ENCODE data around the gene ZNF524.

Gene ZNF524

DNA sequence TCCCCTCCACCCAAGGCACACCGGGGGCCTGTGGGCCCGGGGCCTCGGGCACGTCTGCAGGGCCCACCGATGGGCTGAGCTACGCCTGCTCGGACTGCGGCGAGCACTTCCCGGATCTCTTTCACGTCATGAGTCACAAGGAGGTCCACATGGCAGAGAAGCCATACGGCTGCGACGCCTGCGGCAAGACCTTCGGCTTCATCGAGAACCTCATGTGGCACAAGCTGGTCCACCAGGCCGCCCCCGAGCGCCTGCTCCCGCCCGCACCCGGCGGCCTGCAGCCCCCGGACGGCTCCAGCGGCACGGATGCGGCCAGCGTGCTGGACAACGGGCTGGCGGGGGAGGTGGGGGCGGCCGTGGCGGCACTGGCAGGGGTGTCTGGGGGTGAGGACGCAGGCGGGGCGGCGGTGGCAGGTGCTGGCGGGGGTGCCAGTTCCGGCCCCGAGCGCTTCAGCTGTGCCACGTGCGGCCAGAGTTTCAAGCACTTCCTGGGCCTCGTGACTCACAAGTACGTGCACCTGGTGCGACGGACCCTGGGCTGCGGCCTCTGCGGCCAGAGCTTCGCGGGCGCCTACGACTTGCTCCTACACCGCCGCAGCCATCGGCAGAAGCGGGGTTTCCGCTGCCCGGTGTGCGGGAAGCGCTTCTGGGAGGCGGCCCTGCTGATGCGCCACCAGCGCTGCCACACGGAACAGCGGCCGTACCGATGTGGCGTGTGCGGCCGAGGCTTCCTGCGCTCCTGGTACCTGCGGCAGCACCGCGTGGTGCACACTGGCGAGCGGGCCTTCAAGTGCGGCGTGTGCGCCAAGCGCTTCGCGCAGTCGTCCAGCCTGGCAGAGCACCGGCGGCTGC lies 15.7 kb downstream of the ZNF524 start:
- Mint-ChIP-seq H3K36me3 (ENCODE audit: low read depth) (peaks cover 18% of the 10 kb centered on the region), H3K9me3 (no peaks in the 10 kb centered on the region), H3K4me3 (no peak overlapping the region), H3K27me3 (no peaks in the 10 kb centered on the region), H3K27ac (no peak overlapping the region), H3K4me1 (peaks cover 34% of the 10 kb centered on the region)
- ATAC-seq (no peak), DNase-seq (no peak)

- no peak for ATAC-seq
- no peak overlapping the region for H3K27ac Mint-ChIP-seq
- H3K4me1 Mint-ChIP-seq, result peaks cover 32% of the 10 kb centered on the region
- H3K4me3 Mint-ChIP-seq, result no peak overlapping the region
- no peaks in the 10 kb centered on the region for H3K27me3 Mint-ChIP-seq
- peaks cover 18% of the 10 kb centered on the region for H3K36me3 Mint-ChIP-seq (ENCODE audit: low read depth)
- no peaks in the 10 kb centered on the region for H3K9me3 Mint-ChIP-seq
- DNase-seq, result no peak
Measured at GRCh38 chr19:55616395-55616875, 16.3 kb downstream of the ZNF524 start.

- peaks cover 25% of the 10 kb centered on the region for H3K4me1 Mint-ChIP-seq
- no peaks in the 10 kb centered on the region for H3K27me3 Mint-ChIP-seq
- DNase-seq, result no peak
- H3K36me3 Mint-ChIP-seq (ENCODE audit: low read depth), result peaks cover 18% of the 10 kb centered on the region
- ATAC-seq, result no peak
- H3K27ac Mint-ChIP-seq, result no peak overlapping the region
- no peaks in the 10 kb centered on the region for H3K9me3 Mint-ChIP-seq
- H3K4me3 Mint-ChIP-seq, result no peak overlapping the region
Measured at GRCh38 chr19:55617426-55617825, 17.3 kb downstream of the ZNF524 start.

GRCh38 chr19:55618426-55618825 lies 18.3 kb downstream of the ZNF524 start:
- Mint-ChIP-seq H3K4me1 (peaks cover 28% of the 10 kb centered on the region), H3K4me3 (no peak overlapping the region), H3K36me3 (ENCODE audit: low read depth) (peaks cover 18% of the 10 kb centered on the region), H3K27ac (no peak overlapping the region), H3K9me3 (no peaks in the 10 kb centered on the region), H3K27me3 (no peaks in the 10 kb centered on the region)
- ATAC-seq, result no peak
- no peak for DNase-seq

GRCh38 chr19:55619286-55619685 lies 19.2 kb downstream of the ZNF524 start:
- Mint-ChIP-seq H3K27ac (no peak overlapping the region), H3K27me3 (no peaks in the 10 kb centered on the region), H3K9me3 (no peaks in the 10 kb centered on the region), H3K36me3 (ENCODE audit: low read depth) (peaks cover 18% of the 10 kb centered on the region), H3K4me3 (no peak overlapping the region), H3K4me1 (peaks cover 35% of the 10 kb centered on the region)
- ATAC-seq, result no peak
- no peak for DNase-seq

DNA sequence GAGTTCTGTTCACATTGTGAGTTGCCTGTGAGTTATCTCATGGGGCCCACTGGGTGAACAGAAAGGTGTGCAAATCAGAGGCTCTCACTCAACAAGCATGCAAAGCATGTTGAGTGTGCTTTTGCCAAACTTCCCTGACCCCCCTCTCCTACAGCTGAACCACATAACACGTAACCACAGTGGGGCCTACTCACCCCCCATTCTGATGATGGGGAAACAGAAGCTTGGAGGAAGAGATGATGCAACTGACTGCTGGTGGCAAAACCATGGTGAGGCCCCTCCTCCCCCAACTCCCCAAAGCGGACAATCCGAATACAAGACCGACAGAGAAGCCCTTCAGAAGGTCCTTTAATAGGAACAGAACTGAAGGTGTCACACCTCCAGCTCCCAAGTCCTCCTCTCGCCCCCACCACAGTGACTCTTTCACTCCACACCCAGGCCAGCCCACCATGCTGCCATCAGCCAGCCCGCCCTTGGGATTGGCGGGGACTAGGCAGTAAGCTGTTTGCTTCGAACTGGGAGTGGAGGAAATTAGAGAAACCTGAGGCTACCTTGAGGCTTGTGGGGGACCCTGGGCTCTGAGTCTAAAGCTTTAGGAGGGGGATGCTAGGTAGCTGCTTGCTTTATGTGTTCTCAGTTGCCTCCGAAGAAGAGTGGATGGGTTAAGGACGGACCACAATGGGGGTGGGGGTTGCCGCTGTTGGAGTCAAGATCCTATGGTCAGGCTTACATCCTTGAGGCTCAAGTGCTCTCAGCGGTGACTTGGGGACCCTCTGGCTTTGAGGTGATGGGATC lies 20.5 kb downstream of the ZNF524 start:
- Mint-ChIP-seq H3K27ac (peak overlapping the region; percentile 80), H3K27me3 (no peaks in the 10 kb centered on the region), H3K9me3 (no peaks in the 10 kb centered on the region), H3K36me3 (ENCODE audit: low read depth) (peaks cover 18% of the 10 kb centered on the region), H3K4me1 (peaks cover 43% of the 10 kb centered on the region), H3K4me3 (peak overlapping the region; percentile 6)
- ATAC-seq (peak; percentile 39), DNase-seq (peak; percentile 47)

- DNase-seq (no peak), ATAC-seq (no peak)
- H3K4me3 Mint-ChIP-seq, result no peak overlapping the region
- no peaks in the 10 kb centered on the region for H3K9me3 Mint-ChIP-seq
- peak overlapping the region; percentile 80 for H3K27ac Mint-ChIP-seq
- no peaks in the 10 kb centered on the region for H3K27me3 Mint-ChIP-seq
- H3K4me1 Mint-ChIP-seq, result peaks cover 47% of the 10 kb centered on the region
- peaks cover 18% of the 10 kb centered on the region for H3K36me3 Mint-ChIP-seq (ENCODE audit: low read depth)
Measured at GRCh38 chr19:55621205-55621672, 21.2 kb downstream of the ZNF524 start.

DNA sequence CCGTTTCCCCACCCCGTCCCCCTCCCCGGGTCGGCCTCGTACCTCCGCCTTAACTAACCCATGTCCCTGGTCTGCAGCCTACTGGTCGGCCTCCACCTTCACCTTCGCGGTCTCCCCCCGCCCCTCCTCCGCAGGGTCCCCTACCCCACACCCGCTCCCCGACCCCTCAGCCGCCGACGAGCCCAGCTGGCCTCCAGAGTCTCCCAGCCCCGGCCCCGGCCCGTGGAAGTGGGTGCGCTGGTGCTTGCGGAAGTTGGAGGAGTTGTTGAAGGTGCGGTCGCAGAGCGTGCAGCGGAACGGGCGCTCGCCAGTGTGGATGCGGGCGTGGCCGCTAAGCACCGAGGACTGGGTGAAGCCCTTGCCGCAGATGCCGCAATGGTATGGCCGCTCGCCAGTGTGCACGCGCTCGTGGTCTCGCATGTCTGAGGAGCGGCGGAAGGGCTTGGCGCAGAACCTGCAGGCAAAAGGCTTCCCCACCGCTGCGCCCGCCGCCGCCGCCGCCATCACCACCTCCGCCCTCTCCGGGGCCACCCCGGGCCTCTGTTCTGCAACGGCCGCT lies 21.7 kb downstream of the ZNF524 start:
- peaks cover 53% of the 10 kb centered on the region for H3K4me1 Mint-ChIP-seq

DNA sequence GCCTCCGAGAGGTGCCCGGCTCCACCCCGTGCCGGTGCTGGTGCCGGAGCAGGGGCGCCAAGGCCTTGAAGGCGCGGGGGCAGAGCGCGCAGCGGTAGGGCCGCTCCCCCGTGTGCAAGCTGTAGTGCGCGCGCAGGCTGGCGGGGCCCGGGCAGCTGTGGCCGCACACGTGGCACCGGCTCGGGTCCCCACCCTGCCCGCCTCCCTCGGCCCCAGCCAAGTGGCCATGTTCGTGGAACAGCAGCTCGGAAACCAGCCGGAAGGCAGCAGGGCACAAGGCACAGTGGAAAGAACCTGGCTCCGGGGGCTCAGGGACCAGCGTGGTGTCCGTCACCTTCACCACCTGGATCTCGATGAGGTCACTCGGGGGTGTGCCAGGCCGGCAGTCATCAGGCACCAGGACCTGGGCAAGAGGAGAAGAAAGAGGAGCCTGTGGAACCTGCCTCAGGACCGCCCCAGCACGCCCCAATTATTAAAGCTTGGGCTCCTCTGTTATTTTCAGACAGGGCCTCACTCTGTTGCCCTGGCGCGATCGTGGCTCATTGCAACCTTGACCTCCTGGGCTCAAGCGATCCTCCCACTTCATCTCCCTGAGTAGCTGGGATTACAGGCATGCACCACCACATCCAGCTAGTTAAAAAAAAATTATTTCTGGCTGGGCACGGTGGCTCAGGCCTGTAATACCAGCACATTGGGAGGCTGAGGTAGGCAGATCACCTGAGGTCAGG lies 22.3 kb downstream of the ZNF524 start:
- Mint-ChIP-seq H3K27me3 (peaks cover 1% of the 10 kb centered on the region), H3K36me3 (ENCODE audit: low read depth) (peaks cover 13% of the 10 kb centered on the region), H3K4me3 (no peak overlapping the region), H3K9me3 (no peaks in the 10 kb centered on the region), H3K27ac (no peak overlapping the region), H3K4me1 (peaks cover 59% of the 10 kb centered on the region)
- no peak for ATAC-seq
- no peak for DNase-seq

More for the DNA sequence above, 21.7 kb downstream of the ZNF524 start:
- no peak for DNase-seq
- Mint-ChIP-seq H3K36me3 (ENCODE audit: low read depth) (peaks cover 17% of the 10 kb centered on the region), H3K27me3 (peaks cover 1% of the 10 kb centered on the region), H3K27ac (no peak overlapping the region), H3K4me3 (no peak overlapping the region), H3K9me3 (no peaks in the 10 kb centered on the region)
- no peak for ATAC-seq

DNA sequence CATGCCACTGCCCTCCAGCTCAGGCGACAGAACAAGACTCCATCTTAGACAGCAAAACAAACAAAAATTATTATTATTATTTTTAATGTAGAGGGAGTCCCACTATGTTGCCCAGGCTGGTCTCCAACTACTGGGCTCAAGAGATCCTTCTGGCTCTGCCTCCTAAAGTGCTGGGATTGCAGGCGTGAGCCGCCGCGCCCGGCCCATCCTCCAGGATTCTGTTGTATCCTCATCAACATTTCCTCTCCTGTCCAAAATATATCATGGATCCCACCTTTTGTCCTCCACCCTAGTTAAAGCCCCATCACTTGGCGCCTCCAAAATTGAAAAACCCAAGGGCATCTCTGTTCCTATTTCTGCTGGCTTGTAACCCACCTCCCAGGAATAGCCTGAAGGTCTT lies 23.0 kb downstream of the ZNF524 start:
- Mint-ChIP-seq H3K4me1 (peaks cover 59% of the 10 kb centered on the region), H3K27me3 (peaks cover 1% of the 10 kb centered on the region), H3K36me3 (ENCODE audit: low read depth) (peaks cover 12% of the 10 kb centered on the region), H3K9me3 (no peaks in the 10 kb centered on the region), H3K27ac (no peak overlapping the region), H3K4me3 (no peak overlapping the region)
- no peak for DNase-seq
- no peak for ATAC-seq

- Mint-ChIP-seq H3K27ac (no peak overlapping the region), H3K4me1 (peaks cover 58% of the 10 kb centered on the region), H3K36me3 (ENCODE audit: low read depth) (peaks cover 12% of the 10 kb centered on the region), H3K4me3 (peak overlapping the region; percentile 81), H3K9me3 (no peaks in the 10 kb centered on the region), H3K27me3 (peaks cover 1% of the 10 kb centered on the region)
- DNase-seq, result no peak
- ATAC-seq, result no peak
Measured at GRCh38 chr19:55623561-55623960, 23.5 kb downstream of the ZNF524 start.

DNA sequence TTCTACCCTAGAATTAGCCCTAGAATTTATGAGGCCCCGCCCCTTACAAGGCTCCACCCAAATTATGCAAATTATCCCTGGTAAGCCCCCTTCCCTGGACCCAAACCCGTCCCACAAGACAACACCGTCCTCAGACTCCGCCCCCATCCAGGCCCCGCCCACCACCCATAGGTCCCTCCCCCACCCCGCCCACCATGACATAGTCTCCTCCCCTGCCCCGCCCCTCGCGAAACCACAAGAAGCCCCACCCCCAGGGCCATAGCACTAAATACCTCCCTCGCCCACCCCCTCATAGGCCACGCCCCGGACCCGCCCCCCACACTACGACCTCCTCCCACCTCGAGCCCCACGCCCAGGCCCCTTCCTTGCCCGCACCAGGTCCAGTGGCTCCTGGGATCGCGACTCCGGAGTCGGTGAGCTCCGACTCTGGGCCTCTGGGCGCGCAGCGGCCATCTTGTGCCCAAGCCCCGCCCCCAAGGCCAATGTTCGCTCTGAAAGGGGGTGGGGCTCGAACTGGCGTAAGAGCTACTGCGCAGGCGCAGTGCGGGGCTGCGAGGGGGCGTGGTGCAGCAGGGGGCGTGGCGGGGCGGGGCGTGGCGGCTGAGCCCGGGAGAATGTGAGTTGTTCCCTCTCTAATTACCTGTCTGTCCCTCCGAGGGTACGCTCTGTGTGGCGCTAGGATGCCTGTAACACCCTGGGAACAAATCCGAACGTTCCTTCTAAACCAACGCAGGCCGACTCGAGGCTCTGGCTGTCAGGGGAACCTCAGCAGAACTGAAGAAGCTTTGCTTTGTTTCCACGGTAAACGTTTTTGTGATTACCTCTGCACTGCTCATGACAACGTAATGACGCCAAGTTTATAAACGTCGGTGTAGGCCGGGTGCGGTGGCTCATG lies 24.3 kb downstream of the ZNF524 start, which contains the start of gene ZNF784:
Gene ZNF784 (minus strand): TSS at position 458 of the 895 bp plus-strand sequence. CDS start 5 bp downstream, at position 453.
- H3K9me3 Mint-ChIP-seq, result no peaks in the 10 kb centered on the region
- peak; percentile 95 for DNase-seq

DNA sequence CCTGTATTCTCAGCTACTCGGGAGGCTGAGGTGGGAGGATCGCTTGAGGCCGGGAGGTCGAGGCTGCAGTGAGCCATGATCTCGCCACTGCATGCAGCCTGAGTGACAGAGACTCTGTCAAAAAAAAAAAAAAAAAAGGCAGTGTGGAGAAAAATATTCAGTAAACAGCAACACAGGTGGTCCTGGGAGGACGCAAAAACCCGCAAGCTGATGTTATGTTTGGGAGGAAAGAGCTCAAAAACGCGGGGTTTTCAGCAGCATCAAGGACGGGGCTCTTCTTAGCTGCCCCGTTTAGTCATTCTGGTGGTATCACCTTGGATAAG lies 24.9 kb downstream of the ZNF524 start:
- DNase-seq (no peak), ATAC-seq (no peak)
- Mint-ChIP-seq H3K4me3 (peak overlapping the region; percentile 81), H3K4me1 (peaks cover 48% of the 10 kb centered on the region), H3K36me3 (ENCODE audit: low read depth) (peaks cover 5% of the 10 kb centered on the region), H3K27me3 (peaks cover 1% of the 10 kb centered on the region), H3K27ac (peak overlapping the region; percentile 50), H3K9me3 (no peaks in the 10 kb centered on the region)

More for the DNA sequence above, 24.3 kb downstream of the ZNF524 start, which contains the start of gene ZNF784:
- Mint-ChIP-seq H3K36me3 (ENCODE audit: low read depth) (peaks cover 10% of the 10 kb centered on the region), H3K4me3 (peak within 1 kb of the TSS; percentile 81), H3K27me3 (peaks cover 1% of the 10 kb centered on the region), H3K27ac (peak within 1 kb of the TSS; percentile 84), H3K4me1 (peaks cover 54% of the 10 kb centered on the region)
- ATAC-seq, result peak; percentile 51

Measured in activated naive CD8-positive, alpha-beta T cell treated with anti-CD3 and anti-CD28 coated beads, Interleukin-2, amount 50 U/mL, for 24 hours (primary cell).